DND-41 (cell line): Measurements from ENCODE around the gene TCF12.

ENCODE experiments used
- EZH2 ChIP-seq: IDR thresholded peaks from 3 replicates; pipeline ENCODE4 v1.6.1; 2012; ENCODE audit warnings: borderline replicate concordance, low read depth, mild to moderate bottlenecking, moderate library complexity, low read length, inconsistent platforms; ENCODE audit not compliant: severe bottlenecking
- TF ChIP-seq, protein P1 (sequence below): IDR thresholded peaks from 2 replicates; pipeline ENCODE4 v1.5.1; 2012; ENCODE audit warnings: borderline replicate concordance, low read length, moderate library complexity, mild to moderate bottlenecking; ENCODE audit not compliant: poor library complexity, severe bottlenecking; ENCODE audit errors: extremely low read depth

DNA sequence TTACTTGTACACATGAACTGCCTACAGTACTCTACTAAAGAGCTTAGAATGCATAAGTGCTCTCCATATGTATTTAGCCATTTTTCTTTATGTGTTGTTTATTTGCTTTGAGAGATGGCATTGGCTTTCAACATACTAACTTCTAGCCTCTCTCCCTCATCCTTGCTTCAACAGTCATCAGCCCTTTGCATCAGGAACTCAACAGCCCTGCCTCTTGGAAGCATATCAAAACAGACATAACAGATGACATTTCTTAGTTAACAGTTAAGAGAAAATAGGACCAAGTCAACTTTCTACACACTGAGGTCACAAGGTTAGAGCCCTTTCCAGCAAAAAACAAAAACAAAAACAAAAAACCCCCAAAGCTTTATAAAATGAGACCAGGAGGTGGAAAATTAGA, 145.6 kb downstream of the TCF12 start:
- TF ChIP-seq, protein P1, sequence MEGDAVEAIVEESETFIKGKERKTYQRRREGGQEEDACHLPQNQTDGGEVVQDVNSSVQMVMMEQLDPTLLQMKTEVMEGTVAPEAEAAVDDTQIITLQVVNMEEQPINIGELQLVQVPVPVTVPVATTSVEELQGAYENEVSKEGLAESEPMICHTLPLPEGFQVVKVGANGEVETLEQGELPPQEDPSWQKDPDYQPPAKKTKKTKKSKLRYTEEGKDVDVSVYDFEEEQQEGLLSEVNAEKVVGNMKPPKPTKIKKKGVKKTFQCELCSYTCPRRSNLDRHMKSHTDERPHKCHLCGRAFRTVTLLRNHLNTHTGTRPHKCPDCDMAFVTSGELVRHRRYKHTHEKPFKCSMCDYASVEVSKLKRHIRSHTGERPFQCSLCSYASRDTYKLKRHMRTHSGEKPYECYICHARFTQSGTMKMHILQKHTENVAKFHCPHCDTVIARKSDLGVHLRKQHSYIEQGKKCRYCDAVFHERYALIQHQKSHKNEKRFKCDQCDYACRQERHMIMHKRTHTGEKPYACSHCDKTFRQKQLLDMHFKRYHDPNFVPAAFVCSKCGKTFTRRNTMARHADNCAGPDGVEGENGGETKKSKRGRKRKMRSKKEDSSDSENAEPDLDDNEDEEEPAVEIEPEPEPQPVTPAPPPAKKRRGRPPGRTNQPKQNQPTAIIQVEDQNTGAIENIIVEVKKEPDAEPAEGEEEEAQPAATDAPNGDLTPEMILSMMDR: no peak
- TF ChIP-seq EZH2: no peak
